K562 (cell line): Measurements from ENCODE around the gene TMEM50B. TPM values are rescaled to one million over a fixed set of nuclear protein-coding genes. Genes with fewer than 3 reads are reported as not detected.
A peak's percentile ranks its signal among the peaks of the same experiment; 100 is the strongest.

Experiments used
- ATF7 ChIP-seq: fragments of 450-650 bp; IDR thresholded peaks from 2 replicates; pipeline ENCODE4 v1.7.1; 2014; ENCODE audit warnings: mild to moderate bottlenecking, moderate library complexity
- BRD9 ChIP-seq: fragments of 450-650 bp; IDR thresholded peaks from 2 replicates; pipeline ENCODE4 v1.6.1; 2018; ENCODE audit warnings: low read depth; ENCODE audit not compliant: partially characterized antibody
- CBFA2T2 ChIP-seq: fragments of 450-650 bp; conservative IDR thresholded peaks from 2 replicates; pipeline ENCODE4 v1.6.1; 2017; ENCODE audit warnings: mild to moderate bottlenecking
- CBX1 ChIP-seq: sonication (generic); IDR thresholded peaks from 2 replicates; pipeline ENCODE4 v1.6.1; 2016; ENCODE audit warnings: antibody characterized with exemption, low read depth, mild to moderate bottlenecking
- CGGBP1 ChIP-seq: fragments of 250-450 bp; sonication (Bioruptor Pico); IDR thresholded peaks from 2 replicates; pipeline ENCODE4 v1.9.0; 2021; ENCODE audit warnings: mild to moderate bottlenecking
- ELF1 ChIP-seq: fragments of 200-800 bp; sonication (Bioruptor generic); IDR thresholded peaks from 2 replicates; pipeline ENCODE4 v1.6.1; 2016; ENCODE audit warnings: missing genetic modification characterization, missing compliant biosample characterization
- FOXK1 ChIP-seq: sonication (generic); formaldehyde crosslinking; IDR thresholded peaks from 2 replicates; pipeline ENCODE4 v1.8.0; 2022; ENCODE audit warnings: missing genetic modification reagents, mild to moderate bottlenecking, borderline replicate concordance
- GTF2E2 ChIP-seq: fragments of 200-800 bp; sonication (Bioruptor generic); IDR thresholded peaks from 2 replicates; pipeline ENCODE4 v1.6.1; 2016; ENCODE audit warnings: missing genetic modification characterization, missing compliant biosample characterization
- HEY1 ChIP-seq: fragments of 250-450 bp; sonication (Bioruptor Pico); IDR thresholded peaks from 2 replicates; pipeline ENCODE4 v1.5.0; 2020; ENCODE audit warnings: mild to moderate bottlenecking, moderate library complexity, borderline replicate concordance
- HSF4 ChIP-seq: fragments of 250-450 bp; sonication (Bioruptor Pico); IDR thresholded peaks from 2 replicates; pipeline ENCODE4 v2.1.2; 2022; ENCODE audit warnings: mild to moderate bottlenecking, moderate library complexity, borderline replicate concordance
- KDM2B ChIP-seq: fragments of 250-450 bp; sonication (Bioruptor Pico); IDR thresholded peaks from 2 replicates; pipeline ENCODE4 v1.8.0; 2021; ENCODE audit warnings: mild to moderate bottlenecking, moderate library complexity
- KLF13 ChIP-seq: fragments of 450-650 bp; IDR thresholded peaks from 2 replicates; pipeline ENCODE4 v1.6.1; 2016; ENCODE audit warnings: missing genetic modification characterization, low read depth, mild to moderate bottlenecking, missing compliant biosample characterization, moderate library complexity, borderline replicate concordance
- MCM7 ChIP-seq, 2 experiments: fragments of 450-650 bp; IDR thresholded peaks; 2 replicates each; pipeline ENCODE4 v1.6.1; 2016 to 2018
- MECOM ChIP-seq: fragments of 250-450 bp; sonication (Bioruptor Pico); IDR thresholded peaks from 2 replicates; pipeline ENCODE4 v1.8.0; 2022; ENCODE audit warnings: inconsistent platforms
- MED1 ChIP-seq: sonication (generic); formaldehyde crosslinking; IDR thresholded peaks from 2 replicates; pipeline ENCODE4 v1.8.1; 2023; ENCODE audit warnings: missing genetic modification reagents, borderline replicate concordance
- MEIS2 ChIP-seq: fragments of 450-650 bp; IDR thresholded peaks from 2 replicates; pipeline ENCODE4 v1.6.1; 2014; ENCODE audit warnings: mild to moderate bottlenecking; ENCODE audit not compliant: partially characterized antibody
- NFIX ChIP-seq: fragments of 250-450 bp; sonication (Bioruptor Pico); IDR thresholded peaks from 2 replicates; pipeline ENCODE4 v1.4.0; 2020; ENCODE audit warnings: low read depth, mild to moderate bottlenecking, moderate library complexity
- NR3C1 ChIP-seq: sonication (generic); formaldehyde crosslinking; IDR thresholded peaks from 2 replicates; pipeline ENCODE4 v1.8.1; 2022; ENCODE audit warnings: missing genetic modification reagents
- PBX2 ChIP-seq, 2 experiments: IDR thresholded peaks in 1 of 2; conservative IDR thresholded peaks in 1 of 2; 2 replicates each; pipeline ENCODE4 v1.6.1; 2016; ENCODE audit warnings: low read depth in 2 of 2, mild to moderate bottlenecking in 1 of 2, missing compliant biosample characterization in 1 of 2, missing genetic modification characterization in 1 of 2, moderate library complexity in 1 of 2
- PCBP2 ChIP-seq: fragments of 200-400 bp; formaldehyde crosslinking; IDR thresholded peaks from 2 replicates; pipeline ENCODE4 v1.6.1; 2018; ENCODE audit warnings: low read length, low read depth, mild to moderate bottlenecking, moderate library complexity; ENCODE audit not compliant: poor library complexity, severe bottlenecking
- PHB ChIP-seq: fragments of 250-450 bp; sonication (Bioruptor Pico); IDR thresholded peaks from 2 replicates; pipeline ENCODE4 v1.5.0; 2021
- TRIM24 ChIP-seq, 2 experiments: fragments of 450-650 bp; IDR thresholded peaks; 2 replicates each; pipeline ENCODE4 v1.6.1; 2016
- ZC3H8 ChIP-seq: fragments of 450-650 bp; IDR thresholded peaks from 2 replicates; pipeline ENCODE4 v1.6.1; 2017
- ZNF561 ChIP-seq: fragments of 450-650 bp; formaldehyde crosslinking; conservative IDR thresholded peaks from 2 replicates; pipeline ENCODE4 v1.4.0; 2020; ENCODE audit warnings: mild to moderate bottlenecking, moderate library complexity
- ZNF75A ChIP-seq: fragments of 450-650 bp; formaldehyde crosslinking; IDR thresholded peaks from 2 replicates; pipeline ENCODE4 v1.4.0; 2020; ENCODE audit warnings: mild to moderate bottlenecking
- ZNF780A ChIP-seq: fragments of 250-450 bp; sonication (Bioruptor Pico); IDR thresholded peaks from 2 replicates; pipeline ENCODE4 v1.5.0; 2021; ENCODE audit warnings: mild to moderate bottlenecking
- polyA plus RNA-seq, 8 experiments: library from polyadenylated mRNA; depleted of rRNA in 4 of 8; stranded (reverse) in 5 of 8; unstranded in 3 of 8; fragments of >200 nt; fragmentation: Nextera tagmentation in 2 of 8; fragmentation: Illumina TruSeq in 1 of 8; extraction: Ambion mirVana in 2 of 8; extraction: Trizol in 1 of 8; gene quantifications; 2 replicates each; pipeline versions ENCODE4 v1.2.1 to v1.2.3, GENCODE V29; 2011 to 2014; ENCODE audit warnings: inconsistent platforms in 1 of 8, missing spikeins in 1 of 8
- total RNA-seq, 7 experiments: library from RNA; depleted of rRNA in 6 of 7; stranded (reverse); fragments of >200 nt in 6 of 7; fragmentation: Illumina TruSeq in 2 of 7; extraction: Trizol in 2 of 7; gene quantifications; 2 replicates each; pipeline versions ENCODE4 v1.2.1 to v1.2.3, GENCODE V29; 2011 to 2021; ENCODE audit warnings: low replicate concordance in 1 of 7
- TF ChIP-seq, protein P1 (sequence below): fragments of 450-650 bp; formaldehyde crosslinking; IDR thresholded peaks from 2 replicates; pipeline ENCODE4 v1.4.0; 2022; ENCODE audit warnings: missing genetic modification characterization

The TMEM50B gene
- total and polyA plus RNA-seq, 9 of the 15 experiments (the other 6 are each of a cell fraction or from before 2014, with no cell fraction given), result 20.5 to 64.6 (median 28.9) TPM

- TF ChIP-seq HSF4 (CRISPR knock-in tag), result no peak
- no peak for TF ChIP-seq NR3C1 (CRISPR knock-in tag)
- no peak for TF ChIP-seq KLF13
- no peak for TF ChIP-seq MCM7 (IDR thresholded peaks at IDR 0.05)
- no peak for TF ChIP-seq FOXK1 (CRISPR knock-in tag)
- TF ChIP-seq GTF2E2 (tag), result peak; percentile 89
- peak in 1 of 2 experiments; percentile 70; a peak in 2 of 4 replicates for TF ChIP-seq TRIM24 (IDR thresholded peaks at IDR 0.05)
- peak; percentile 26; the same call in 1 of the 2 replicates for TF ChIP-seq CGGBP1 (CRISPR knock-in tag)
- TF ChIP-seq PCBP2, result no peak
- TF ChIP-seq MECOM (CRISPR knock-in tag), result no peak
- TF ChIP-seq NFIX (CRISPR knock-in tag), result no peak
- TF ChIP-seq ELF1 (tag), result peak; percentile 79
- TF ChIP-seq PBX2 (CRISPR knock-in tag; IDR thresholded peaks at IDR 0.05; ENCODE audit: low read depth), result no peak
- no peak; the same call in 1 of the 2 replicates for TF ChIP-seq PBX2 (tag; conservative IDR thresholded peaks at IDR 0.05; ENCODE audit: low read depth)
- TF ChIP-seq HEY1 (CRISPR knock-in tag), result no peak
- peak; percentile 81 for TF ChIP-seq ATF7
- TF ChIP-seq CBX1, result no peak; the same call in none of the 2 replicates
- no peak for TF ChIP-seq ZNF75A (CRISPR knock-in tag)
- TF ChIP-seq ZNF780A (CRISPR knock-in tag), result no peak
- no peak for TF ChIP-seq KDM2B (CRISPR knock-in tag)
- no peak for TF ChIP-seq ZNF561 (CRISPR knock-in tag)
- peak; percentile 92 for TF ChIP-seq BRD9
- no peak for TF ChIP-seq MED1 (CRISPR knock-in tag)
- TF ChIP-seq MEIS2, result no peak
- TF ChIP-seq PHB (CRISPR knock-in tag), result no peak
- TF ChIP-seq, protein P1, sequence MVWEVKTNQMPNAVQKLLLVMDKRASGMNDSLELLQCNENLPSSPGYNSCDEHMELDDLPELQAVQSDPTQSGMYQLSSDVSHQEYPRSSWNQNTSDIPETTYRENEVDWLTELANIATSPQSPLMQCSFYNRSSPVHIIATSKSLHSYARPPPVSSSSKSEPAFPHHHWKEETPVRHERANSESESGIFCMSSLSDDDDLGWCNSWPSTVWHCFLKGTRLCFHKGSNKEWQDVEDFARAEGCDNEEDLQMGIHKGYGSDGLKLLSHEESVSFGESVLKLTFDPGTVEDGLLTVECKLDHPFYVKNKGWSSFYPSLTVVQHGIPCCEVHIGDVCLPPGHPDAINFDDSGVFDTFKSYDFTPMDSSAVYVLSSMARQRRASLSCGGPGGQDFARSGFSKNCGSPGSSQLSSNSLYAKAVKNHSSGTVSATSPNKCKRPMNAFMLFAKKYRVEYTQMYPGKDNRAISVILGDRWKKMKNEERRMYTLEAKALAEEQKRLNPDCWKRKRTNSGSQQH (CRISPR knock-in tag), result no peak
- TF ChIP-seq CBFA2T2, result no peak
- TF ChIP-seq ZC3H8, result no peak
These were observed at the start of gene TMEM50B (continued) for GRCh38 chr21:33479679-33480480.
